ENCODE data around the gene SPOCK1.
A peak's percentile ranks its signal among the peaks of the same experiment; 100 is the strongest.

SPOCK1 gene

DNA sequence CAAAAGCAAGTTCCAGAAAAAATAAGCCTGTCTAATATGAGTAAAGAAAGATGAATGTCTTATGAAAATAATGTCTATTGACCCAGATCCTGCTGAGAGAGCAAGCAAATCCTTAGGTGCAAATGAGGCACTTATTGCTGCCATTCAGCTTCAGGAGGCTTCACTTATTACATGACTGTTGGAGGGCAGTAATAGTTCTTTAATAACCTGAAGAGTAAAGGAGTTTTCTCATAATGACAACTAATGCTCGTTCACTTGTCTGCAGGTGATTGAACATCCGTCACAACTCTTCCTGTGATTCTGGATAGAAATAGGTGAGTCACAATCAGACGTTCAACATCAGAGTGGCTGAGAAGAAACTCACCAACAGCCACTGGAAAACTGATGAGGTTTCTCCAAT, 58.3 kb downstream of the SPOCK1 start:
- H3K9me3 ChIP-seq (replicated peaks; ENCODE audit: low read length), result no peaks in the 10 kb centered on the region
- H3K4me1 ChIP-seq (ENCODE audit: control insufficient read depth, insufficient read depth, low read length), result peaks cover 3% of the 10 kb centered on the region
- H3K36me3 ChIP-seq (ENCODE audit: insufficient read depth, low read length), result no peaks in the 10 kb centered on the region
- no peak overlapping the region for H3K4me2 ChIP-seq (ENCODE audit: low read length)
- no peaks in the 10 kb centered on the region for H3K27me3 ChIP-seq (ENCODE audit: control insufficient read depth, insufficient read depth, low read length)
- H3K4me3 ChIP-seq (ENCODE audit: low read length), result no peak overlapping the region
- no peak overlapping the region for H3K9ac ChIP-seq (ENCODE audit: low read depth, low read length)

DNA sequence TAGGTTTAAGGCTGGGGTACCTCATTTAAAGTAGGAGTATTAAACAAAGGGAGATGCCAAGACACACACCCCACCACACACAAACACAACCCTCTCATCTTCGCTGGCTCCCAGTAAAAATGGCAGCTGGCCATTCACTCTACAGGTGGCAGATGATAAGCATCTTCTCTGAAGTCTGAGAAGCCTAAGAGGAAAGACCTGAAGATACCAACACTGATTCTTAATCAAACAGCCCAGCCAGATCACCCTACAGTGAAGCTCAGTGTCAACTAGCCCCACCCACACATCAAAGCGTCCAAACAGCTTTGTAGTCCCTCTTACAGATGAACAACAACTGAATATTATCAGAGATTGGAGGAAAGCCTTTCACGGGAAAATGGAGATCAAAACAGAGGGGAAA, 59.5 kb downstream of the SPOCK1 start:
- no peak overlapping the region for H3K9ac ChIP-seq (ENCODE audit: low read depth, low read length)
- H3K4me1 ChIP-seq (ENCODE audit: control insufficient read depth, insufficient read depth, low read length), result peaks cover 3% of the 10 kb centered on the region
- no peaks in the 10 kb centered on the region for H3K27me3 ChIP-seq (ENCODE audit: control insufficient read depth, insufficient read depth, low read length)
- no peaks in the 10 kb centered on the region for H3K36me3 ChIP-seq (ENCODE audit: insufficient read depth, low read length)
- H3K4me3 ChIP-seq (ENCODE audit: low read length), result no peak overlapping the region
- H3K4me2 ChIP-seq (ENCODE audit: low read length), result no peak overlapping the region
- H3K9me3 ChIP-seq (replicated peaks; ENCODE audit: low read length), result no peaks in the 10 kb centered on the region

DNA sequence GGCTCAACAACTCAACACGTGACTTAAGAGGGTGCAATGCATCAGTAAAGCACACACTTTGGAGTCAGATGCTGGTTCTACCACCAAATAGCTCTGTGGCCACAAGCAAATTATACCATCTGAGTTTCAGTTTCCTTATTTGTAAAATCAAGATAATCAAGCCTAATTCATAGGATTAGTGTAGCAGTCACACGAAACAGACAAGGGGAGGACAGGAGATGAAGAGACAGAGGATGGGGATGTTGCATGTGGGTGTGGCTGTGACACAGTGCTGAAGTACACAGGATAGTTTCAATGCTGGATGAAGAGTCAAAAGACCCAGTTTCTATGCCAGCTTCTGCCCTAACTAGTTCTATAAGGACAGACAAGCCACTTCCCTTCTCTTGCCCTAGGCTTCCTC, 60.2 kb downstream of the SPOCK1 start:
- Histone ChIP-seq H3K4me2 (ENCODE audit: low read length) (no peak overlapping the region), H3K9me3 (replicated peaks; ENCODE audit: low read length) (no peaks in the 10 kb centered on the region), H3K4me3 (ENCODE audit: low read length) (no peak overlapping the region), H3K27me3 (ENCODE audit: control insufficient read depth, insufficient read depth, low read length) (no peaks in the 10 kb centered on the region), H3K36me3 (ENCODE audit: insufficient read depth, low read length) (no peaks in the 10 kb centered on the region), H3K9ac (ENCODE audit: low read depth, low read length) (no peak overlapping the region), H3K4me1 (ENCODE audit: control insufficient read depth, insufficient read depth, low read length) (peaks cover 3% of the 10 kb centered on the region)

DNA sequence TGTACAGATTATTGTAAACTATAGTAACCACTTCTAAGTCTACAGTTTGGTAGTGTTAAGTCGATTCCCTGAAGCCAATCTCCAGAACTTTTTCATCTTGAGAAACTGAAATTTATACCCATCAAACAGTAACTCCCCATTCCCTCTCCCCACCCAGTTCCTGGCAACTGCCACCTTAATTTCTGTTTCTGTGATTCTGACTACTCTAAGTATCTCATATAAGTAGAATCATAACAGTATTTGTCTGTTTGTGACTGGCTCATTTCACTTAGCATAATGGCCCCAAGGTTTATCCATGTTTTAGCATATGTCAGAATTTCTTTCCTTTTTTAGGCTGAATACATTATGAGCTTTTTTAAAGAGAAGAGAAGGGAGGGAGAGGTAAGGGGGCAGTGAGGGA, 61.4 kb downstream of the SPOCK1 start:
- Histone ChIP-seq H3K27me3 (ENCODE audit: control insufficient read depth, insufficient read depth, low read length) (no peaks in the 10 kb centered on the region), H3K4me1 (ENCODE audit: control insufficient read depth, insufficient read depth, low read length) (peaks cover 3% of the 10 kb centered on the region), H3K4me3 (ENCODE audit: low read length) (no peak overlapping the region), H3K4me2 (ENCODE audit: low read length) (no peak overlapping the region), H3K36me3 (ENCODE audit: insufficient read depth, low read length) (no peaks in the 10 kb centered on the region), H3K9me3 (replicated peaks; ENCODE audit: low read length) (no peaks in the 10 kb centered on the region), H3K9ac (ENCODE audit: low read depth, low read length) (no peak overlapping the region)

DNA sequence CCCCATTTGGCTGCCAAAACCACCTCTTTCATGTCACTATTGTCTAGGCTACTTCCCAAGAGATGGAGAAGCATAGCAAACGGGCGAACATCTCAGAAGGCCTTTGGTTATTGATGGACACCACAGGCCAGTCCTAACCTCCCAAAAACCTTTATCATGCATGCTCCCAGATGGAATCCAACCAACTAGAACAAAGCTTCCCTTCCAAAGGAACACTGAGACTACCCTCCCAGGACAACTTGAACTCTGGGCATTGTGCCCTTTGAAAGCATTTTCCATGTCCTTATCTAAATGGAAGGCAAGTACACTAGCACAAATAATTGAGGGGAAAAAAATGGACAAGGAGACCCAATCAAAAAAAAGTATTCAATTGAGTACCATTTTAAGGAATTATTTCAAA, 65.6 kb downstream of the SPOCK1 start:
- H3K9ac ChIP-seq (ENCODE audit: low read depth, low read length), result no peak overlapping the region
- no peak overlapping the region for H3K4me3 ChIP-seq (ENCODE audit: low read length)
- peaks cover 7% of the 10 kb centered on the region for H3K4me1 ChIP-seq (ENCODE audit: control insufficient read depth, insufficient read depth, low read length)

GRCh38 chr5:137432376-137432775, 66.8 kb downstream of the SPOCK1 start:
- H3K27me3 ChIP-seq (ENCODE audit: control insufficient read depth, insufficient read depth, low read length), result no peaks in the 10 kb centered on the region
- H3K4me1 ChIP-seq (ENCODE audit: control insufficient read depth, insufficient read depth, low read length), result peaks cover 7% of the 10 kb centered on the region
- no peaks in the 10 kb centered on the region for H3K36me3 ChIP-seq (ENCODE audit: insufficient read depth, low read length)
- H3K4me2 ChIP-seq (ENCODE audit: low read length), result no peak overlapping the region
- H3K9ac ChIP-seq (ENCODE audit: low read depth, low read length), result no peak overlapping the region
- no peaks in the 10 kb centered on the region for H3K9me3 ChIP-seq (replicated peaks; ENCODE audit: low read length)
- H3K4me3 ChIP-seq (ENCODE audit: low read length), result no peak overlapping the region

More for the DNA sequence above, 65.6 kb downstream of the SPOCK1 start:
- Histone ChIP-seq H3K4me2 (ENCODE audit: low read length) (no peak overlapping the region), H3K9me3 (replicated peaks; ENCODE audit: low read length) (no peaks in the 10 kb centered on the region), H3K36me3 (ENCODE audit: insufficient read depth, low read length) (no peaks in the 10 kb centered on the region), H3K27me3 (ENCODE audit: control insufficient read depth, insufficient read depth, low read length) (no peaks in the 10 kb centered on the region)

- Histone ChIP-seq H3K9me3 (replicated peaks; ENCODE audit: low read length) (no peaks in the 10 kb centered on the region), H3K4me1 (ENCODE audit: control insufficient read depth, insufficient read depth, low read length) (peaks cover 7% of the 10 kb centered on the region), H3K27me3 (ENCODE audit: control insufficient read depth, insufficient read depth, low read length) (no peaks in the 10 kb centered on the region), H3K36me3 (ENCODE audit: insufficient read depth, low read length) (no peaks in the 10 kb centered on the region), H3K9ac (ENCODE audit: low read depth, low read length) (no peak overlapping the region), H3K4me3 (ENCODE audit: low read length) (no peak overlapping the region), H3K4me2 (ENCODE audit: low read length) (no peak overlapping the region)
Observed at GRCh38 chr5:137431051-137431450, 68.1 kb downstream of the SPOCK1 start.

GRCh38 chr5:137415231-137415681, 83.9 kb downstream of the SPOCK1 start:
- Histone ChIP-seq H3K9ac (ENCODE audit: low read depth, low read length) (peak overlapping the region; percentile 47), H3K9me3 (replicated peaks; ENCODE audit: low read length) (no peaks in the 10 kb centered on the region), H3K36me3 (ENCODE audit: insufficient read depth, low read length) (no peaks in the 10 kb centered on the region), H3K27me3 (ENCODE audit: control insufficient read depth, insufficient read depth, low read length) (no peaks in the 10 kb centered on the region), H3K4me1 (ENCODE audit: control insufficient read depth, insufficient read depth, low read length) (peaks cover 21% of the 10 kb centered on the region), H3K4me3 (ENCODE audit: low read length) (peak overlapping the region; percentile 36), H3K4me2 (ENCODE audit: low read length) (peak overlapping the region; percentile 71)

- no peak overlapping the region for H3K4me3 ChIP-seq (ENCODE audit: low read length)
- peaks cover 21% of the 10 kb centered on the region for H3K4me1 ChIP-seq (ENCODE audit: control insufficient read depth, insufficient read depth, low read length)
- no peaks in the 10 kb centered on the region for H3K36me3 ChIP-seq (ENCODE audit: insufficient read depth, low read length)
- peak overlapping the region; percentile 47 for H3K9ac ChIP-seq (ENCODE audit: low read depth, low read length)
- peak overlapping the region; percentile 71 for H3K4me2 ChIP-seq (ENCODE audit: low read length)
- H3K27me3 ChIP-seq (ENCODE audit: control insufficient read depth, insufficient read depth, low read length), result no peaks in the 10 kb centered on the region
- no peaks in the 10 kb centered on the region for H3K9me3 ChIP-seq (replicated peaks; ENCODE audit: low read length)
Observed at GRCh38 chr5:137414112-137414755, 84.9 kb downstream of the SPOCK1 start.

DNA sequence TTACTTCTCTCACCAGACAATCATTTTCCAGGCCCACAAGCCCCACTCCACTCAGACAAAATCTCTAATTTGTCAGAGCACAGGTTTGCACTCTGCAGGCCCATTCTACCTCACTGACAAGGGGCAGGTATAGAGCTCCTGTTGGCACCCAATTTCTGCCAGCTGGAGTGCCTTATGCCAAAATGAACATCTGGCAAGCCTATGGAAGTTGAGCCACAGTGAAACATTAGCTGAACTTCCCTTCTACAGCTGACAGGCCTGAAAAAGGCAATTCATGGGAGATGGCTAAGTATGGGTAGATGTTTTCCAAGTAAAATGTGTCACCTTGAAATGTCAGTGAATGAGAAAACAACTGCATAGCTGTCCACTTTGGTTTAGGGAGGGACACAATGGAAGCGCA, 87.0 kb downstream of the SPOCK1 start:
- no peaks in the 10 kb centered on the region for H3K36me3 ChIP-seq (ENCODE audit: insufficient read depth, low read length)
- H3K4me1 ChIP-seq (ENCODE audit: control insufficient read depth, insufficient read depth, low read length), result peaks cover 21% of the 10 kb centered on the region
- no peak overlapping the region for H3K9ac ChIP-seq (ENCODE audit: low read depth, low read length)
- no peaks in the 10 kb centered on the region for H3K9me3 ChIP-seq (replicated peaks; ENCODE audit: low read length)
- no peaks in the 10 kb centered on the region for H3K27me3 ChIP-seq (ENCODE audit: control insufficient read depth, insufficient read depth, low read length)
- H3K4me3 ChIP-seq (ENCODE audit: low read length), result no peak overlapping the region
- no peak overlapping the region for H3K4me2 ChIP-seq (ENCODE audit: low read length)

GRCh38 chr5:137410234-137411010, 88.7 kb downstream of the SPOCK1 start:
- Histone ChIP-seq H3K36me3 (ENCODE audit: insufficient read depth, low read length) (no peaks in the 10 kb centered on the region), H3K27me3 (ENCODE audit: control insufficient read depth, insufficient read depth, low read length) (no peaks in the 10 kb centered on the region), H3K4me2 (ENCODE audit: low read length) (no peak overlapping the region), H3K9me3 (replicated peaks; ENCODE audit: low read length) (no peaks in the 10 kb centered on the region), H3K9ac (ENCODE audit: low read depth, low read length) (no peak overlapping the region), H3K4me3 (ENCODE audit: low read length) (no peak overlapping the region), H3K4me1 (ENCODE audit: control insufficient read depth, insufficient read depth, low read length) (peaks cover 15% of the 10 kb centered on the region)

GRCh38 chr5:137409736-137410135, 89.4 kb downstream of the SPOCK1 start:
- H3K9ac ChIP-seq (ENCODE audit: low read depth, low read length), result no peak overlapping the region
- no peaks in the 10 kb centered on the region for H3K27me3 ChIP-seq (ENCODE audit: control insufficient read depth, insufficient read depth, low read length)
- no peaks in the 10 kb centered on the region for H3K36me3 ChIP-seq (ENCODE audit: insufficient read depth, low read length)
- no peak overlapping the region for H3K4me3 ChIP-seq (ENCODE audit: low read length)
- peaks cover 8% of the 10 kb centered on the region for H3K4me1 ChIP-seq (ENCODE audit: control insufficient read depth, insufficient read depth, low read length)
- H3K4me2 ChIP-seq (ENCODE audit: low read length), result no peak overlapping the region
- no peaks in the 10 kb centered on the region for H3K9me3 ChIP-seq (replicated peaks; ENCODE audit: low read length)
